HepG2 (cell line): Measurements from ENCODE around the gene RBP4. TPM values are rescaled to one million over a fixed set of nuclear protein-coding genes. Genes with fewer than 3 reads are reported as not detected.
A peak's percentile ranks its signal among the peaks of the same experiment; 100 is the strongest.

Experiments used
- EP300 ChIP-seq, 3 experiments: sonication (generic) in 1 of 3; formaldehyde crosslinking in 1 of 3; IDR thresholded peaks; 2 replicates each; pipeline versions ENCODE4 v1.5.1 to v1.6.1; 2011 to 2020; ENCODE audit warnings: low read depth in 2 of 3, low read length in 2 of 3, borderline replicate concordance in 1 of 3, improper control_type of control experiment in 1 of 3, mild to moderate bottlenecking in 1 of 3, missing genetic modification reagents in 1 of 3, moderate library complexity in 1 of 3
- KMT2B ChIP-seq: IDR thresholded peaks from 2 replicates; pipeline ENCODE4 v1.6.1; 2016; ENCODE audit warnings: missing genetic modification reagents, missing compliant biosample characterization
- SALL2 ChIP-seq: sonication (generic); formaldehyde crosslinking; IDR thresholded peaks from 2 replicates; pipeline ENCODE4 v1.8.1; 2023; ENCODE audit warnings: mild to moderate bottlenecking, missing genetic modification reagents, inconsistent platforms
- SIX1 ChIP-seq: sonication (generic); formaldehyde crosslinking; IDR thresholded peaks from 2 replicates; pipeline ENCODE4 v1.4.0; 2020; ENCODE audit warnings: missing genetic modification reagents, borderline replicate concordance
- TFDP1 ChIP-seq: IDR thresholded peaks from 2 replicates; pipeline ENCODE4 v1.6.1; 2016; ENCODE audit warnings: missing compliant biosample characterization, missing genetic modification reagents, borderline replicate concordance
- THAP7 ChIP-seq: sonication (generic); formaldehyde crosslinking; IDR thresholded peaks from 2 replicates; pipeline ENCODE4 v1.8.1; 2023; ENCODE audit warnings: mild to moderate bottlenecking, missing genetic modification reagents
- ZBTB21 ChIP-seq: sonication (generic); formaldehyde crosslinking; IDR thresholded peaks from 2 replicates; pipeline ENCODE4 v1.4.0; 2020; ENCODE audit warnings: missing genetic modification reagents
- ZHX1 ChIP-seq: sonication (generic); formaldehyde crosslinking; IDR thresholded peaks from 2 replicates; pipeline ENCODE4 v1.8.1; 2022; ENCODE audit warnings: low read depth, mild to moderate bottlenecking, missing genetic modification reagents
- ZNF20 ChIP-seq: sonication (generic); formaldehyde crosslinking; IDR thresholded peaks from 2 replicates; pipeline ENCODE4 v1.4.0; 2020; ENCODE audit warnings: mild to moderate bottlenecking, moderate library complexity, missing genetic modification reagents
- ZNF513 ChIP-seq: sonication (generic); formaldehyde crosslinking; conservative IDR thresholded peaks from 2 replicates; pipeline ENCODE4 v1.5.0; 2020; ENCODE audit warnings: missing genetic modification reagents
- ZNF567 ChIP-seq: sonication (generic); formaldehyde crosslinking; IDR thresholded peaks from 2 replicates; pipeline ENCODE4 v1.8.1; 2023; ENCODE audit warnings: mild to moderate bottlenecking, missing genetic modification reagents, borderline replicate concordance
- ZNF773 ChIP-seq: sonication (generic); formaldehyde crosslinking; IDR thresholded peaks from 2 replicates; pipeline ENCODE4 v1.4.0; 2020; ENCODE audit warnings: missing genetic modification reagents, borderline replicate concordance
- polyA plus RNA-seq, 8 experiments: library from polyadenylated mRNA; depleted of rRNA in 3 of 8; stranded (reverse) in 7 of 8; unstranded in 1 of 8; fragments of >200 nt; fragmentation: Illumina TruSeq in 4 of 8; extraction: Trizol in 4 of 8; gene quantifications; 2 replicates each; pipeline versions ENCODE4 v1.2.1 to v1.2.3, GENCODE V29; 2011 to 2016; ENCODE audit warnings: low read depth in 4 of 8, missing spikeins in 1 of 8, mixed read lengths in 1 of 8; ENCODE audit not compliant: insufficient read depth in 1 of 8
- total RNA-seq, 5 experiments: library from RNA; depleted of rRNA; stranded (reverse); fragments of >200 nt; fragmentation: Illumina TruSeq; extraction: Trizol; gene quantifications; 2 replicates each; pipeline ENCODE4 v1.2.3, GENCODE V29; 2016; ENCODE audit warnings: low read depth in 1 of 5
- TF ChIP-seq, protein P1 (sequence below): sonication (generic); formaldehyde crosslinking; IDR thresholded peaks from 2 replicates; pipeline ENCODE4 v1.4.0; 2020; ENCODE audit warnings: missing genetic modification reagents
- TF ChIP-seq, protein P2 (sequence below): sonication (generic); formaldehyde crosslinking; IDR thresholded peaks from 2 replicates; pipeline ENCODE4 v1.4.0; 2020; ENCODE audit warnings: missing genetic modification reagents, mild to moderate bottlenecking, borderline replicate concordance

The RBP4 gene
- total and polyA plus RNA-seq, 2 of the 13 experiments (the other 11 are each of a cell fraction or from before 2014, with no cell fraction given), result 642 to 931 TPM

- TF ChIP-seq ZBTB21, result no peak
- 0 out of 4 replicates have a peak, but pooled peaks of 1 of the 2 experiments have one; percentile 8 for TF ChIP-seq EP300 (IDR thresholded peaks at IDR 0.05; ENCODE audit: low read depth in 2 of 2, low read length in 2 of 2)
- no peak for TF ChIP-seq EP300 (CRISPR knock-in tag; IDR thresholded peaks at IDR 0.05; ENCODE audit: borderline replicate concordance)
- TF ChIP-seq KMT2B (CRISPR knock-in tag), result no peak
- no peak for TF ChIP-seq ZNF567 (CRISPR knock-in tag)
- no peak for TF ChIP-seq TFDP1 (CRISPR knock-in tag)
- no peak for TF ChIP-seq ZNF20 (CRISPR knock-in tag)
- no peak for TF ChIP-seq SIX1 (CRISPR knock-in tag)
- TF ChIP-seq ZNF773, result no peak
- TF ChIP-seq SALL2 (CRISPR knock-in tag), result no peak
- no peak for TF ChIP-seq THAP7 (CRISPR knock-in tag)
- TF ChIP-seq, protein P1, sequence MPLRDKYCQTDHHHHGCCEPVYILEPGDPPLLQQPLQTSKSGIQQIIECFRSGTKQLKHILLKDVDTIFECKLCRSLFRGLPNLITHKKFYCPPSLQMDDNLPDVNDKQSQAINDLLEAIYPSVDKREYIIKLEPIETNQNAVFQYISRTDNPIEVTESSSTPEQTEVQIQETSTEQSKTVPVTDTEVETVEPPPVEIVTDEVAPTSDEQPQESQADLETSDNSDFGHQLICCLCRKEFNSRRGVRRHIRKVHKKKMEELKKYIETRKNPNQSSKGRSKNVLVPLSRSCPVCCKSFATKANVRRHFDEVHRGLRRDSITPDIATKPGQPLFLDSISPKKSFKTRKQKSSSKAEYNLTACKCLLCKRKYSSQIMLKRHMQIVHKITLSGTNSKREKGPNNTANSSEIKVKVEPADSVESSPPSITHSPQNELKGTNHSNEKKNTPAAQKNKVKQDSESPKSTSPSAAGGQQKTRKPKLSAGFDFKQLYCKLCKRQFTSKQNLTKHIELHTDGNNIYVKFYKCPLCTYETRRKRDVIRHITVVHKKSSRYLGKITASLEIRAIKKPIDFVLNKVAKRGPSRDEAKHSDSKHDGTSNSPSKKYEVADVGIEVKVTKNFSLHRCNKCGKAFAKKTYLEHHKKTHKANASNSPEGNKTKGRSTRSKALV (CRISPR knock-in tag), result no peak
- TF ChIP-seq ZNF513 (CRISPR knock-in tag), result no peak
- no peak for TF ChIP-seq ZHX1 (CRISPR knock-in tag)
- TF ChIP-seq, protein P2, sequence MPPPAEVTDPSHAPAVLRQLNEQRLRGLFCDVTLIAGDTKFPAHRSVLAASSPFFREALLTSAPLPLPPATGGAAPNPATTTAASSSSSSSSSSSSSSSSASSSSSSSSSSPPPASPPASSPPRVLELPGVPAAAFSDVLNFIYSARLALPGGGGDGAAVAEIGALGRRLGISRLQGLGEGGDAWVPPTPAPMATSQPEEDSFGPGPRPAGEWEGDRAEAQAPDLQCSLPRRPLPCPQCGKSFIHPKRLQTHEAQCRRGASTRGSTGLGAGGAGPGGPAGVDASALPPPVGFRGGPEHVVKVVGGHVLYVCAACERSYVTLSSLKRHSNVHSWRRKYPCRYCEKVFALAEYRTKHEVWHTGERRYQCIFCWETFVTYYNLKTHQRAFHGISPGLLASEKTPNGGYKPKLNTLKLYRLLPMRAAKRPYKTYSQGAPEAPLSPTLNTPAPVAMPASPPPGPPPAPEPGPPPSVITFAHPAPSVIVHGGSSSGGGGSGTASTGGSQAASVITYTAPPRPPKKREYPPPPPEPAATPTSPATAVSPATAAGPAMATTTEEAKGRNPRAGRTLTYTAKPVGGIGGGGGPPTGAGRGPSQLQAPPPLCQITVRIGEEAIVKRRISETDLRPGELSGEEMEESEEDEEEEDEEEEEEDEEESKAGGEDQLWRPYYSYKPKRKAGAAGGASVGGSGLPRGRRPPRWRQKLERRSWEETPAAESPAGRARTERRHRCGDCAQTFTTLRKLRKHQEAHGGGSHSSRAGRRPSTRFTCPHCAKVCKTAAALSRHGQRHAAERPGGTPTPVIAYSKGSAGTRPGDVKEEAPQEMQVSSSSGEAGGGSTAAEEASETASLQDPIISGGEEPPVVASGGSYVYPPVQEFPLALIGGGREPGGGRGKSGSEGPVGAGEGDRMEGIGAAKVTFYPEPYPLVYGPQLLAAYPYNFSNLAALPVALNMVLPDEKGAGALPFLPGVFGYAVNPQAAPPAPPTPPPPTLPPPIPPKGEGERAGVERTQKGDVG (CRISPR knock-in tag), result no peak
These were observed 21.9 kb downstream of the RBP4 start (continued) for GRCh38 chr10:93579089-93579488.
